ENCODE results near the gene CFAP299.

The CFAP299 gene

GRCh38 chr4:80852061-80852460 lies 516.5 kb downstream of the CFAP299 start:
- DNase-seq: no peak

- DNase-seq: no peak
Measured at GRCh38 chr4:80873571-80873970, 538.0 kb downstream of the CFAP299 start.

DNA sequence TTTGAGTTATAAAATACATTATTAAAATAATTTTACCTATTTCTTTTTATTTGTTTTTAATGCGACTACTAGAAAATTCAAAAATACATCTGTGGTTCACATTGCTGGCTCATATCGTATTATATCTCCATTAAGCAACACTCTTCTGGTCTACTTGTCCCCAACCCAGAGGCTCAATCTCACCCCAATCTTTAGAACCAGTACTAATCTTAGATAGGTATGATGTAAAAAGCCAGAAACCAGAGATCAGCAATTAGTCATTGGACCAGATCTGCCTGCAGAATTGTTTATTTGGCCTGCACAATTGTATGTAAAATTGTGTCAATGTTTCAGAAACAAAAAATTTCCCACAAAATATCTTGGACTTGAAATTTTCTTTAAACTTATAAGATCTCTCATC lies 539.4 kb downstream of the CFAP299 start:
- DNase-seq: no peak

DNA sequence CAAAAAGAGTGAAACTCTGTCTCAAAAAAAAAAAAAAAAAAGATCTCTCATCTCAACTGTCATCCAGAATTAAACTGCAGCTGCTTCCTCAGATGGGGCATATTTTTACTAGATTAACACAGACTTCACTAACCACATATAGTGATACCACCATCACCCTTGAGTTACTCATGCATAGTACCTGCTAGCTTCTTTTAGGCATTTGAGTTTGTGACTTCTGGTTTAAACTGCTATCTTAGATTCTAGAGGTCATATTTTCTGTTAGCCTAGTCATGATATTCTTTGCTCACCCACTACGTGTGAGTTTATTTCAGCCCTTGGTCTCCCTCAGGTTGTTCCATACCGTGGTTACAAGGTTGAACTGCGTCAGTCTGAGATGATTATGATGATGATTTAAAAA lies 540.1 kb downstream of the CFAP299 start:
- no peak for DNase-seq

DNA sequence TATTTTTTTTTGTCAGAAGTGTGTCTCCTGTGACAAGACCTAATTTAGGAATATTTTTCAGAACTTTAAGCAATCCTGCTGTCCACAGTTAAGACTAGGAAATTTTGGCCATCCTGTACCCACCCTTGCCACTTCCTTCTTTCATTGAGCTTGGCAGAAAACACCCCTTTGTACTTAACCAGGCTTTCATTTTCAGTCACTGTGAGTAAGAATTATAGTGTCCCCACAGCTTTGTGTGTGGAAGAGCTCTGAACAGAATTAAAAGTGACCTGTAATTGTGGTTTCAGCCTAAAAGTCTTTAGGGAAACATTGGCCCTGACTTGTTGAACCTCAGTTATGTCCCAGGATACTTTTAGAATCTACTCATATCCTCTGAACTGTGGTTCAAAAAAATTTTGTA lies 541.3 kb downstream of the CFAP299 start:
- DNase-seq: no peak

DNA sequence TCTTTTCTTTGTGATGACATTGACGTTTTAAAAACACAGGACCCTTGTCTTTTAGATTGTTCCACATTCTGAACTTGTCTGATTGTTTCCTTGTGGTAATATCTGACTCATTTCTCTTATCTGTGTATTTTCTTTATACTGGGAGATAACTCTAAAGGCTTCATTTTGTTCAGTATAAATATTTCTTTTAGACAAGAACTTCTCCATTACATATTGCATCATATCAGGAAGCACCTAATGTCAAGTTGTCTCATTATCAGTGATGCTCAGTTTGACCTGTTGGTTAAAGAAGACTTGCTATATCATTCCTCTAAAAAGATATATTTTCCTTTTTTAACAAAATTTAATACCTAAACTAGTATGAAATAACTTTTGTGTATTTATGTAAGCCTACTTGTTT lies 542.7 kb downstream of the CFAP299 start:
- DNase-seq: no peak

DNA sequence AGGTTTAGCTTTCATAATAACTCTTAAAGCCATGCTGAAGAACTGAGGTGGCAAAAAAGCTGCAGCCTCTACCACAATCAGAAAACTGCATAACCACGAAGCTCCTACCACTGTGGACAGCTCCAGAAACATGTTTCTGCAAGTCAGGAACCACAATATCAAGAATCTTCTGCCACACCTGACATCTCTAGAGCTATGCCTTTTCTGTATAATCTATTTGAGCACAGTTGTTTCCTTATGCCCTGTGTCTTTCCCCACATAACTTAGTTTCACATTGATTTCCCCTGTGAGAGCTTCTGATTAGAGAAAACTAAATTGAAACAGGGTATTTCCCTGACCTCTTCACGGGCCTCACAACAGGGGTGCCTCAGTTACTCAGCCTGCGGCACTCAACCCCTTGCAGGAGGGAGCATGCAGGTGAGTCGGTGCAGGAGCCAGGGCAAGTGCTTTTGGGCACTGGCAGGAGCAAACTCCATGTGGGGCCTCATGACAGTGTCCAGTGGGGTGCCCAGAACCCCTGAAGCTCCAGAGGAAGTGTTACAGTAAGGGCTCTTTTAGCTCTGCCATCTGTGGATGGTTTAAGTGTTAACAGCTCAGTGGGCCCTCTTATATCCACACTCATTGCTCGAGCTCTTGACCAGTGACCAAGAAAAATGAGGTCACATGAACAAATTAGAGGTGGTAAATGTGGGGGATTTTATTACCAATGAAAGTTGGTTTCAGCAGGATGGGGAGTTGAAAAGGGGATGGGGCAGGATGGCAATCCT lies 562.2 kb downstream of the CFAP299 start:
- no peak for DNase-seq

DNA sequence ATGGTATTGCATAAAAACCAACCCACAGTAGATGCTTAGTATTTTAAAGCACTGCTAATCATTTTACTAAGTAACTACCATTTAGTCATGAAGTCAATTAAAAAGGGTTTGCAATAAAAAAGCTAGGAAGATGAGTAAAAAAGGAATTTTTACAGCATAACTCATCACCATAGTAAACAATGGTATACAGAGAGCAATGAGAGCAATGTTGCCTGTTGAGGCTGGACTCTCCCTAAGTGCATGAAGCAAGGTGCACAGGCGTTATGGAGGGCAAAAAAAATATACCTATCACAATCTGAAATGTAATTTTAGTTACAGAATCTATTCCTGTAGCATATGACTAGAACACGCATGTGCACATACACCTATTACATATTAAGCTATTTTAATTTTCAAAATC lies 565.4 kb downstream of the CFAP299 start:
- no peak for DNase-seq

DNA sequence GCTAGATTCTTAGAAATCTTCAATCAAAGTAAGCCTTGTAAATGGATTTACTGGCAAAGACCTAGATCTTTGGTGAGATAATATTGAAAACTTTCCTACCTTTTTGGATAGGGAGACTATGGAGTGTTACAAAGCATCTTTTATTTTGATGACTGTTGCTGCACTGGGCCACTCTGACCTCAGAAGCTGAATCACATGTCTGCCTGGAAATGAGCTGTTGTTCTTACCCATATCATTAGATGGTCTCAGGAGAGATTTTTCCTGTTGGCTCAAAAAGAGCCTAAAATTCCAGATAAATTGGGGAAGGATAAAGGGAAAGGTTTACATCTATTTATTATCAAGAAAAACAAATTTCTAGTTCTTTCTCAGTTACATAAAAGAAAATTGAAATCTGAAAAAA lies 567.5 kb downstream of the CFAP299 start:
- no peak for DNase-seq

DNA sequence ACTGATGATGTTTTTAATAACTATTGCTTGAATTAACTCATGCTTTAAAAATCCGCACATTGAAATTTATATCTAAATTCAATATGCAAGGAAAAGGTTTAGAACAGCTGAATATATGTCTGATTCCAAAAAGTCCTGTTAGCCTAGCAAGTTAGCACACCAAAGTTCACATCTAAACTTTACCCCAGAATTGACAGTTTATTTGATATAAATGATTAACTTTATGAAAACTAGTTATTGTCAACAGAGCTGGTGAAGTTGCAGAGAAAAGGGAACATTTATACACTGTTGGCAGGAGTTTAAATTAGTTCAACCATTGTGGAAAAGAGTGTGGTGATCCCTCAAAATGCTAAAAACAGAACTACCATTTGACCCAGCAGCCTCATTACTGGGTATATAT lies 574.4 kb downstream of the CFAP299 start:
- DNase-seq: no peak

- DNase-seq: no peak
Measured at GRCh38 chr4:80911458-80911857, 575.9 kb downstream of the CFAP299 start.

DNA sequence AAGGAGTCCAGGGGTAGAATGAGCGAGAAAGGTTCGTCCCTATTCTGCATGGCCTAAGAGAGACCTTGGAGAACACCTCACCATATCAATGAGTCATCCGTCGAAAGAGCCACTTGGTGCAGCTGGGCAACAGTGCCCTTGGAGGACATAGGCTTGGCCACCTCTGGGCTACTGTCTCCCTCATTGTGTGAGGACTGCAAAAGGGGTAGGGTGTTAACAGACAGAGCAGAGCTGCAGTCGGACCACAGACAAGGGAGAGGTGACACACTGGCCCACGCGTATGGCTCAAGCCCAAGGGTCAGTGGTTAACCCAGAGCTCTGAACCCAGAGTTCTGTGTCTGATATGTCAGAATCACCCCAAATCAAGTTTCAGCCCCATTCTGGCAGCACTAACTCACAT lies 576.8 kb downstream of the CFAP299 start:
- no peak for DNase-seq

DNA sequence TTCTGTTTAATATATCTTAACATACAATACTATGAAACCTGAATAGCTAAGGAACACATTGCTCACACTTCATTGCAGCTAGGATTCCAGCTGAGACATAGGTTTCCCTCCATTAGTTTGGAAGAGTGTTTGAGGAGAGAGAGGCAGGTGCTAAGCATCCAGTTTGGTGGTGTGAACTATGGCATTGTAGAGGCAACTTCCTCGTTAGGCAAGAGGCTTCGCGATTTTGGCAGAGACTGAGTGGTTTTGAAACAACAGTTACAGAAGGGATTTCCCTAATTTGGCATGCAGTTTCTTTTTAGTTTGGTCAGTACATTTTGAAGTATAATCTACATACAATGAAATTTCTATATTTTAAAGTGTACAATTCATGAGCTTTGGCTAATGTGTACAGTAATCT lies 577.9 kb downstream of the CFAP299 start:
- DNase-seq: no peak

DNA sequence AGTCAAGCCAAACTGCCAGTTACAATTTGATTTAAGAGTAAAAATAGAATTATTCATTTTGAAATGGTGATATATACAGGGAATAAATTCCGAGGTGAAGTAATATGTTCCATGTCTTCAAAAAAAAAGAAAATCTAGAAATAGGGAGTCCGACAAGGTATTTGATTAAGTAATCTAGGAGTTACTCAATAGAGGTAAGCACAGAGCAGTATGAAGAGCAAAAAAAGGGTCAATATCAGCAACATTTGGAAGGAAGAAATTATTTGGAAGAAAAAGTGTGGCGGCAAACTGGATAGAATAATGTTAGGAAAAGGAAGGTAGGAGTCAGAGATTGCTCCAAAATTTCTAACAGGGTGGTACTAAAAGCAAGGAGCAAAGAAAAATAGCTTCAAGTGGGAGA lies 581.2 kb downstream of the CFAP299 start:
- no peak for DNase-seq

- DNase-seq: no peak
Measured at GRCh38 chr4:80918004-80918403, 582.5 kb downstream of the CFAP299 start.

- no peak for DNase-seq
Measured at GRCh38 chr4:80921441-80921840, 585.9 kb downstream of the CFAP299 start.

- DNase-seq: no peak
Measured at GRCh38 chr4:80922941-80923340, 587.4 kb downstream of the CFAP299 start.

- DNase-seq: no peak
Measured at GRCh38 chr4:80925293-80925692, 589.8 kb downstream of the CFAP299 start.

GRCh38 chr4:80926446-80926845 lies 590.9 kb downstream of the CFAP299 start:
- DNase-seq: no peak

DNA sequence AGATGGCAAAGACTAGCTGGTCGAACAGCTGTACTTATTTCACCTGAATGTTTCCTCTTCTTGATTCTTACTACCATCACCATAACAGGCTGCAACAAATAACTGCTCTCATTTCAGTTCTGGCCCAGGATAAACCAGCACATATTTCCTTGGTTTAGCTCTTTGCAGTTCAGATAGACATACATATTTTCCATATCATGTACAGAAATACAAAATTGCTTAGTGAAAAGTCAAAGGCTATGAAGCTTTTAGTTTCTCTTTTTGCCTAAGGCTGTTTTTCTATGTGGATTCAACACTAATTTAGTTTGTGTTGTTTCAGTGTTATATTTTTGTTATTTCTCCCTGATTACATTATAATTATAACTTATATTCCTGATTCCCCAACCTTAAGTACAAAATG lies 591.4 kb downstream of the CFAP299 start:
- DNase-seq: no peak

DNA sequence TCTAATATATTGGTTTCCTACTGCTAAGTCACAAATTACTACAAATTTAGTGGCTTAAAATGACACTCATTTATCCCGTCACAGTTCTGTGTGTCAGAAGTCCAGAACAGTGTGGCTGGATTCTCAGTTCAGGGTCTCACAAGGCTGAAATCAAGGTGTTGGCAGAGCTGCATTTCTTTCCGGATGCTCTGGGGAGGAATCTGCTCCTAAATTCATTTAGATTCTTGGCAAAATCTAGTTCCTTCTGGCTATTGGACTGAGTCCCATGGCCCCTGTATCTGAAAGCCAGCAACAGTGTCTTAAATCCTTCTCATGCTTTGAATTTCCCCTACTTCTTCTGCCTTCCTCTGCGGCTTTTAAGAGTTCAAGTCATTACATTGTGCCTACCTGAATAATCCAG lies 591.9 kb downstream of the CFAP299 start:
- DNase-seq: no peak

DNA sequence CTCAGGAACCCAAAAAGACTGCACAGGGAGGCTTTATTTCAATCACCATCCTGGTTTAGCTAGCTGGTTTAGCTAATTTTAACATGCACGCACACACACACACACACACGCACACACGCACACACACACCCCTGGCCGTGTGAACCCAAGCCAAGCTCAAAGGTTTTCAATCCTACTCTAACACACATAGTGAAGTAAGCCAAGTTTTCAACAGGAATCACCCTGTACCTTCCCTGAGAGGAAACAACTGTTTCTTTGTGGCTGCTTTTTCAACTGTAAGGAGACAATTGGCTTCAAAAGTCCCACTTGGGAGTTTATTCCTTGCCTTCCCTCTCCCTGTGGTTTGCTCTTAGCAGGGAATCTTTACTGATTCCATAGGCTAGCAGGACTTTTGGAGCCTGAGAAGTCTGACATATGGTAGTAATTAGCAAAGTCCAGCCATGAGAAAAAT lies 596.1 kb downstream of the CFAP299 start:
- DNase-seq: peak; percentile 69

DNA sequence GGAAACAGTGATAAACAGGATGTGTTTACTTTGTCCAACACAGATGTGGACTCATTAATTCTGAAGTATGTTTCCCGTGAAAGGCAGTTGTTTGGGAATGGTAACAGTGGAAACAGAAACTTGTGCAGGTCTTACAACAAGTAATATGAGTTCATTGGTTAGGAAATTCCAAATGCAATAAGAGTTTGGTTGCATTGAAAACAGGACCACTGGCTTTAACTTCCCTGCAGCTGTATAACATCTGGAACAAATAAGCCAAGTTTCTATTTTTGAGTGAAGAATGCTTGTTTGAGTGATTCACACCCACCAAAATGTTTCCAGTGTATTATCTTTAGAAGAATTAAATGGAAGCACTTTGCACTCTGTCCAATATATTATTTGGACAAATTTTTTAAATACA lies 612.6 kb downstream of the CFAP299 start:
- DNase-seq: no peak

GRCh38 chr4:80948995-80949394 lies 613.5 kb downstream of the CFAP299 start:
- DNase-seq: no peak

DNA sequence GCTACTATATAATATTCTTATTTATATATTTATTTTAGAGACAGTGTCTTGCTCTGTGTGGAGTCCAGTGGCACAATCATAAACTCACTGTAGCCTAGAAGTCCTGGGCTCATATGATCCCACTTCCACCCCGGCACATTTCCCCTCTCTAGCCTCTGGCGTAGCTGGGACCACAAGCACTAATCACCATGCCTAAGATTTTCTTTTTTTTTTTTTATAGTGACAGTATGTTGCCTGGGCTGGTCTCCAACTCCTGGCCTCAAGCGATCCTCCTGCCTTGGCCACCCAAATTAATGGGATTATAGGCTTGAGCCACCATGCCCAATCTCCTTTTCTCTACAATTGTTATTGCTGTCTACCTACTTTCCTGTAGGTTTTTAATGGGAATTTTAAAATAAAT lies 620.9 kb downstream of the CFAP299 start:
- no peak for DNase-seq

Measured in right forelimb (tissue), 1 donor.